GM12878 (cell line): ENCODE measurements around the gene PRSS2. TPM values are rescaled to one million over a fixed set of nuclear protein-coding genes. Genes with fewer than 3 reads are reported as not detected.
A peak's percentile ranks its signal among the peaks of the same experiment; 100 is the strongest.

Experiments used
- BCL11A ChIP-seq: IDR thresholded peaks from 2 replicates; pipeline ENCODE4 v1.6.1; 2011; ENCODE audit warnings: low read depth, low read length
- BHLHE40 ChIP-seq, 2 experiments: fragments of 450-650 bp in 1 of 2; IDR thresholded peaks; 2 replicates each; pipeline ENCODE4 v1.6.1; 2011 to 2017; ENCODE audit warnings: low read depth in 2 of 2, borderline replicate concordance in 1 of 2, improper control_type of control experiment in 1 of 2, low read length in 1 of 2, mild to moderate bottlenecking in 1 of 2
- CBX5 ChIP-seq: sonication (generic); IDR thresholded peaks from 2 replicates; pipeline ENCODE4 v1.6.1; 2016; ENCODE audit warnings: low read depth, moderate library complexity, mild to moderate bottlenecking, inconsistent platforms
- DPF2 ChIP-seq: fragments of 450-650 bp; IDR thresholded peaks from 2 replicates; pipeline ENCODE4 v1.6.1; 2017; ENCODE audit warnings: mild to moderate bottlenecking
- EED ChIP-seq: sonication (generic); IDR thresholded peaks from 2 replicates; pipeline ENCODE4 v1.6.1; 2016; ENCODE audit warnings: antibody characterized with exemption, low read depth
- EGR1 ChIP-seq, 2 experiments: IDR thresholded peaks; 1 replicate in 1 of 2; 2 replicates in 1 of 2; pipeline ENCODE4 v1.6.1; 2011 to 2012; ENCODE audit warnings: low read depth in 2 of 2, low read length in 2 of 2, borderline replicate concordance in 1 of 2, mild to moderate bottlenecking in 1 of 2, moderate library complexity in 1 of 2
- FOXM1 ChIP-seq: IDR thresholded peaks from 2 replicates; pipeline ENCODE4 v1.6.1; 2012; ENCODE audit warnings: low read depth, mild to moderate bottlenecking, inconsistent platforms, low read length, moderate library complexity
- HDAC6 ChIP-seq: fragments of 200-600 bp; sonication (generic); IDR thresholded peaks from one replicate; pipeline ENCODE4 v1.8.0; 2017; ENCODE audit warnings: antibody characterized with exemption; ENCODE audit not compliant: unreplicated experiment
- IKZF1 ChIP-seq: fragments of 450-650 bp; conservative IDR thresholded peaks from 2 replicates; pipeline ENCODE4 v1.6.1; 2017; ENCODE audit warnings: antibody characterized with exemption, mild to moderate bottlenecking
- IRF4 ChIP-seq: IDR thresholded peaks from 2 replicates; pipeline ENCODE4 v1.6.1; 2011; ENCODE audit warnings: low read depth, low read length
- JUND ChIP-seq: IDR thresholded peaks from 2 replicates; pipeline ENCODE4 v1.6.1; 2012; ENCODE audit warnings: low read depth, mild to moderate bottlenecking, low read length, improper control_type of control experiment, moderate library complexity
- KLF5 ChIP-seq: fragments of 450-650 bp; IDR thresholded peaks from 2 replicates; pipeline ENCODE4 v1.6.1; 2014; ENCODE audit warnings: mild to moderate bottlenecking; ENCODE audit not compliant: partially characterized antibody
- NFYA ChIP-seq: IDR thresholded peaks from 2 replicates; pipeline ENCODE4 v1.6.1; 2011; ENCODE audit warnings: low read depth, mild to moderate bottlenecking, low read length, improper control_type of control experiment, borderline replicate concordance
- NRF1 ChIP-seq: conservative IDR thresholded peaks from 2 replicates; pipeline ENCODE4 v1.6.1; 2011; ENCODE audit warnings: mild to moderate bottlenecking, low read depth, low read length, improper control_type of control experiment
- POLR2A ChIP-seq: IDR thresholded peaks from 2 replicates; pipeline ENCODE4 v1.6.1; 2011; ENCODE audit warnings: low read depth, mild to moderate bottlenecking, low read length
- RAD21 ChIP-seq: IDR thresholded peaks from 2 replicates; pipeline ENCODE4 v1.6.1; 2011; ENCODE audit warnings: mild to moderate bottlenecking, low read depth, low read length, moderate library complexity; ENCODE audit not compliant: insufficient read depth
- SKIL ChIP-seq: fragments of 450-650 bp; IDR thresholded peaks from 2 replicates; pipeline ENCODE4 v1.6.1; 2017; ENCODE audit warnings: mild to moderate bottlenecking, low read depth, inconsistent platforms; ENCODE audit not compliant: poor library complexity, severe bottlenecking
- SMC3 ChIP-seq: IDR thresholded peaks from 2 replicates; pipeline ENCODE4 v1.6.1; 2011; ENCODE audit warnings: low read length, improper control_type of control experiment, borderline replicate concordance
- ZBTB4 ChIP-seq: fragments of 450-650 bp; formaldehyde crosslinking; IDR thresholded peaks from 2 replicates; pipeline ENCODE4 v1.4.0; 2022; ENCODE audit warnings: mild to moderate bottlenecking, moderate library complexity
- ZNF592 ChIP-seq: fragments of 450-650 bp; IDR thresholded peaks from 2 replicates; pipeline ENCODE4 v1.6.1; 2017; ENCODE audit warnings: mild to moderate bottlenecking, moderate library complexity
- polyA plus RNA-seq, 11 experiments: library from polyadenylated mRNA; depleted of rRNA in 4 of 11; unstranded in 6 of 11; stranded (reverse) in 5 of 11; fragments of >200 nt; fragmentation: Nextera tagmentation in 4 of 11; fragmentation: Illumina TruSeq in 1 of 11; extraction: Ambion mirVana in 4 of 11; extraction: Trizol in 1 of 11; gene quantifications; 1 replicate in 1 of 11; 2 replicates in 10 of 11; pipeline versions ENCODE4 v1.2.1 to v1.2.3, GENCODE V29; 2011 to 2016; ENCODE audit warnings: inconsistent platforms in 2 of 11, missing spikeins in 2 of 11, low read depth in 1 of 11
- total RNA-seq, 4 experiments: library from RNA; depleted of rRNA in 3 of 4; stranded (reverse); fragments of >200 nt in 3 of 4; fragmentation: Illumina TruSeq in 1 of 4; extraction: Trizol in 1 of 4; gene quantifications; 2 replicates each; pipeline versions ENCODE4 v1.2.1 to v1.2.3, GENCODE V29; 2013 to 2021

The PRSS2 gene
- total and polyA plus RNA-seq, 10 of the 15 experiments (the other 5 are each of a cell fraction or from before 2014, with no cell fraction given): 0.21 to 28.8 (median 0.41) TPM; not detected in 7

GRCh38 chr7:142782922-142783900 is 12.4 kb downstream of the PRSS2 start (continued):
- TF ChIP-seq ZBTB4 (CRISPR knock-in tag) (no peak), NFYA (no peak), EED (peak; percentile 67; the same call in 1 of the 2 replicates), SKIL (peak; percentile 60), FOXM1 (peak; percentile 85), HDAC6 (no peak), BHLHE40 (IDR thresholded peaks at IDR 0.05; ENCODE audit: borderline replicate concordance in 1 of 2, low read depth in 2 of 2, low read length in 1 of 2) (peak in 1 of 2 experiments; percentile 53; a peak in 3 of 4 replicates), IRF4 (0 out of 2 replicates have a peak, but pooled peaks have one; percentile 46), KLF5 (no peak), IKZF1 (peak; percentile 84), EGR1 (IDR thresholded peaks at IDR 0.05; ENCODE audit: borderline replicate concordance in 1 of 2, low read depth in 2 of 2, low read length in 2 of 2) (peak in 1 of 2 experiments; percentile 61; a peak in 2 of 3 replicates), POLR2A (no peak), JUND (no peak), DPF2 (peak; percentile 68), ZNF592 (peak; percentile 92), RAD21 (peak; percentile 100), SMC3 (peak; percentile 99), NRF1 (no peak), CBX5 (peak; percentile 98), BCL11A (0 out of 2 replicates have a peak, but pooled peaks have one; percentile 11)
